ENCODE data around the gene GGT1. TPM values are rescaled to one million over a fixed set of nuclear protein-coding genes. Genes with fewer than 3 reads are reported as not detected.
"Not testable (repeated sequence)": the region's sequence is repeated elsewhere in the genome, so short reads cannot be mapped to it uniquely, and the experiment has no call there.

GGT1 gene
- polyA plus RNA-seq, 1 donor = 3.5 TPM

DNA sequence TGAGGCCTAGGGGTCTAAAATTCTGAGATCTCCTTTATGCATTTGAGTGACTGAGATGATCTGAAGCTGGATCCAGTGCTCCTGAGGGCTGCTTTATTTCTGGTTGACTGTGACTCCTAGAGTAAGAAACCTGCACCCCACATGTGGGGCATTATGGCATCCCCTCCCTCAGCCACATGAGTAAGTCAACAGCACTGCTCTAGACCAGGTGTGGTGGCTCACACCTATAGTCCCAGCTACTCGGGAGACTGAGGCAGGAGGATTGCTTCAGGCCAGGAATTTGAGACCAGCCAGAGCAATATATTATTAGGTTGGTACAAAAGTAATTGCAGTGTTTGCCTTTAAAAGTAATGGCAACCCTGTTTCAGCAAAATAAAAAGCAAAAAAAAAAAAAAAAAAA lies 39.3 kb downstream of the GGT1 start:
- not testable (repeated sequence) for DNase-seq (ENCODE audit: low read depth)

DNA sequence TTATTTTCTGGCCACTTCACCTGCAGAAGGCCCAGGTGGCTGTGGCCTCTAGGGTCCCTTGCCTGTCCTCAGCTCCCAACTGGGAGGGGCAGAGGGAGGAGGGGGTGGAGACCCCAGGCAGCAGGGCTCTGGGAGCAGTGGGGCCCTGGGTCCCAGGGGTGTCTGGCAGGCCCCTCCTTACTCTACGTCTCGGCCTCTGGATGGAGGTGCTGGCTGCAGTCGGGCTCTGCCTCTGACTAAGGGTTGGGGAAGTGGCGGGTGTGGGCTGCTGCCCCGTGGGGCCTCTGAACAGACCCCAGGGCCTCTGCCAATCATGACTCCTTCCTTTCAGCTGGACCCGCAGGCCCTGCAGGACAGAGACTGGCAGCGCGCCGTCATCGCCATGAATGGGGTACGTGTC lies 41.4 kb downstream of the GGT1 start:
- not testable (repeated sequence) for DNase-seq (ENCODE audit: low read depth)

DNA sequence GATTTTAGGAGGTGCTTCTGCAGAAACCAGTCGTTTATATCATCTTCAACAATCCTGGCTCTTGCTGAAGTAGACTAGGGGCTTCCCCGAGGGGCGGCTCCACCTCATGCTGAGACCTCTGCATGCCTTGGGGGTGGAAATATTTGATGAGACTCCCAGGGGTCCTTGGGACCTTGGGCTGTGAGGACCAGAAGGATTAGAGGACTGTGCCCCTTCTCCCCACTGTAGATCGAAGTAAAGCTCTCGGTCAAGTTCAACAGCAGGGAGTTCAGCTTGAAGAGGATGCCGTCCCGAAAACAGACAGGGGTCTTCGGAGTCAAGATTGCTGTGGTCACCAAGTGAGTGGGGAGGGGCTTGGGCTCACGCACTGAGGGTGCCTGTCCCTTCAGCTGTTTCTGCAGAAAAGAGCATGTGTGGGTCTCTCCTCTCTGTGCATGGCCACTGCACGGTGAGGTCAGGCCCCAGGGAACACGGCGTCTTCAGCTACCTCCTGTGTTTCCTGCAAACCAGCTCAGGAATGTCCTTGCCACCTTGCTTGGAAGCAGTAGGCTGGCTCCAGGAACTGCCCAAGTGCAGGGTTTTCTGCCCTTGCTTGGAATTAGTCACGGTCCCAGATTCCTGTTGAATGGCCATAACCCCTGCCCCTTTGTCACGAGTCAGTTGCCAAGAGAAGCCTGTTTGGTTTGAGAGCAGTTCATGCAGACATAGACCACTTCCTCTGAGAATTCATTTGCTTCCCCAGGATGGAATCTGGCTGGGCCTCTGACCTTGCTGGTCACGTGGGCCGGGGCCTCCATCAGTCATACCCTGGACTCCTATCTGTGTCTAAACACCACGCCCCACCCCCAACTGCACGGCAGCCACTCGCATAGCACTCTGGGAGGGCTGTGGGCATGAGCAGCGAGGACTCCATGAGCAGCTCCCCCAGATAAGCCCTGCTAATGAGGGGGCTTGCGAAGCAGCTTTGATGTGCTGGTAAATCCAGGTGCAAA lies 42.7 kb downstream of the GGT1 start:
- not testable (repeated sequence) for DNase-seq (ENCODE audit: low read depth)

DNA sequence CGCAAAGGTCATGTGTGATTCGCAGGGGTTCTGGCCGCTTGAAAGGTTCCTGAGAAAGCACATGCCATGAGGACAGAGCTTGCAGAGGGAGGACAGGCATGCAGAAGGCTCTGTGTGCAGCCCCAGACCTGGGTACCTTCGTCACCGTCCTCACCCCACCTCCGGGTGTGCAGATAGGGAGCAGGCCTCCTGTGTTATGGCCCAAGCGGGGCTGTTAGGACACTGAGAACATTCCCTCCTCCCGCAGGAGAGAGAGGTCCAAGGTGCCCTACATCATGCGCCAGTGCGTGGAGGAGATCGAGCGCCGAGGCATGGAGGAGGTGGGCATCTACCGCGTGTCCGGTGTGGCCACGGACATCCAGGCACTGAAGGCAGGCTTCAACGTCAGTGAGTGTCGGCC lies 43.8 kb downstream of the GGT1 start:
- not testable (repeated sequence) for DNase-seq (ENCODE audit: low read depth)

DNA sequence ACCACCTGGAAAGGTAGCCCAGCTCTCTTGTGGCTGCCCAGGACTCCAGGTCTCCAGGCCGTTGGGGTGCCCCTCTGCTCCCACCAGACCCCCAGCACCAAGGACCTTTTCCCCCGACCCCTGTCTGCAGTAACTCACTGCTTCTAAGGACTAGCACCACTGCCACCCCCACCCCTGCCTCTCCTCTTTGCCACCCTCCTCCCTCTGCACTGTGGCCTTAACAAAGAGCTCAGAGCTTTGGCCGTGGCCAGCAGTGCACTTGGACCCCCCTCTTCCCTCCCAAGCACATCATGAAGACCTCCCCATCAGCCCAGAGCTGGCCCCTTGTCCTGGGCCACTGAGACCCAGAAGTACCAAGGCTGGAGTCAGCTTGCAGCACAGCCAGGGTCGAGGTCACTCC lies 46.4 kb downstream of the GGT1 start:
- DNase-seq (ENCODE audit: low read depth) = not testable (repeated sequence)

DNA sequence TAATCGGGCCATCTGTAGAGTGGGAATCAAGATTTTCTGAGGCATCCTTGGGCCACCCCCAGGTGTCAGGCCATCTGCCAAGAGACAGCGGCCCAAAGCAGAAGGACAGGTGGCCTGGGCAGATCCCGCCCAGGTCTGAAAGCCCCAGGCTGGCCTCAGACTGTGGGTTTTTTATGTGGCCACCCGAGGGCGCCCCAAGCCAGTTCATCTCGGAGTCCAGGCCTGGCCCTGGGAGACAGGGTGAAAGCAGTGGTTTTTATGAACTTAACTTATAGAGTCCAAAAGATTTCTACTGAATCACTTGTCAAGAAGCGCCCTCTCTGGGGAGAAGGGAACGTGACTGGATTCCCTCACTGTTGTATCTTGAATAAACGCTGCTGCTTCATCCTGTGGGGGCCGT lies 47.9 kb downstream of the GGT1 start:
- DNase-seq (ENCODE audit: low read depth) = not testable (repeated sequence)

DNA sequence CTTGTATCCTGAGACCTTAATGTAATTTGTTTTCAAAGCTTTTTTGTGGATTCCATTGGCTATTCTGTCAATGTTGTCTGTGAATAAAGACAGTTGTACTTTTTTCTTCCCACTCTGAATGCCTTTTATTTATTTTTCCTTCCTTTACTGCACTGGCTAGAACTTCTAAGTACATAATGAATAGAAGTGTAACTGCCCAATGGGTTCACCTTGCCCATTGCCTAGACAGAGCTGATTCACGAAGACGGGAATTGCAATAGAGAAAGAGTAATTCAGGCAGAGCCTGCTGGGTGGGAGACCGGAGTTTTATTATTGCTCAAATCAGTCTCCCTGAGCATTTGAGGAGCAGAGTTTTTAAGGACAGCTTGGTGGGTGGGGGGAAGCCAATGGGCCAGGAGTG lies 62.4 kb downstream of the GGT1 start:
- not testable (repeated sequence) for DNase-seq (ENCODE audit: low read depth)

DNA sequence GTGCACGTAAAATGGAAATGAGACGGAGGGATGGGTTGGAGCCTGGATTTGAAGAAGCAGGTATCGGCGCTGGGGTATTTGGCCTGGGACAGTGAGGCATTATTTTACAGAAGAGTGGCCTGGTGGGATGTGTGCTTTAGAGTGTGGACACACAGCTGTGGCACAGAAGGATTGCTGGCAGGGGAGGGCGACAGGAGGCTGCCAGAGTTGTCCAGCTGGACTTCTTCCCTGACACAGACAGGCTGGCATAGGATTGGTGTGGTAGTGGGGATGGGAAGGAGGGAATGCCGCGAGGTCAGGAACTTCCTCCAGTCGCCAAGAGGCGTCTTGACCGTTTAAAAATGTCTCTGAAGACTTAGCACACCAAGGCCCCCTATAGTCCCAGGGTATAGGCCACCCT lies 64.9 kb downstream of the GGT1 start:
- DNase-seq (ENCODE audit: low read depth) = not testable (repeated sequence)

DNA sequence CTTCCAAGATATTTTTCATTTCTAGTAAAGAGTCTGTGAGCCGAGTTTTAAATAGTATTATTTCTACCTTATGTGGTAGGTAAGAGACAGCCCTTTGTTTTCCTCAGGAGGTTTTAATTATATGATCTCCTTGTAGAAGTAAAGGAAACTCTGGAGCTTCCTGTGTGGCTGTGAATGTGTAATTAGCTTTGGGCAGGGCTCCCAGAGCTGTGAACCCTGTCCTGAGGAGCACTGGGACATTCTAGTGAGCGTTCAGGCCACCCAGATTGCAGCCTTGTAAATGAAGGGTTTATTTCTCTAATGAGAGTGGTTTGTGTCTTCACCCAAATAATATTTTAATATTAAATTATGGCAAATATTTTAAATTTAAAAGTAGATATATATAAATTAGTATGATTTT lies 69.5 kb downstream of the GGT1 start:
- not testable (repeated sequence) for DNase-seq (ENCODE audit: low read depth)

Other genes starting within 250 kb of the GGT1 start
- gene ADORA2A, start 175.6 kb upstream of the GGT1 start, polyA plus RNA-seq (ENCODE audit: insufficient read length) = 14.0 TPM
- 0.75 TPM for gene UPB1, start 107.9 kb upstream of the GGT1 start, polyA plus RNA-seq (ENCODE audit: insufficient read length)
- gene GUCD1, start 48.1 kb upstream of the GGT1 start, polyA plus RNA-seq (ENCODE audit: insufficient read length) = 69.0 TPM
- gene SNRPD3, start 47.2 kb upstream of the GGT1 start, polyA plus RNA-seq (ENCODE audit: insufficient read length) = 94.5 TPM
- gene LRRC75B, start 10.1 kb upstream of the GGT1 start, polyA plus RNA-seq (ENCODE audit: insufficient read length) = 6.2 TPM
- gene PIWIL3, start 171.5 kb downstream of the GGT1 start, polyA plus RNA-seq (ENCODE audit: insufficient read length) = not detected
- 0.09 TPM for gene SGSM1, start 203.0 kb downstream of the GGT1 start, polyA plus RNA-seq (ENCODE audit: insufficient read length)